Esophagus squamous epithelium (tissue), 4 donors: ENCODE data around the gene RASL11B.

Source experiments
- POLR2A ChIP-seq, 4 donors: fragments of 450-650 bp; IDR thresholded peaks; one replicate each; pipeline ENCODE4 v1.6.1; 2017; ENCODE audit warnings: antibody characterized with exemption in 4 of 4, mild to moderate bottlenecking in 4 of 4, moderate library complexity in 3 of 4
- TF ChIP-seq, protein P1 (sequence below), 6 experiments: fragments of 450-650 bp in 4 of 6; fragments of 200-600 bp in 2 of 6; sonication (generic) in 2 of 6; IDR thresholded peaks; one replicate each; pipeline ENCODE4 v1.5.1; 2016 to 2019; ENCODE audit warnings: antibody characterized with exemption in 6 of 6, mild to moderate bottlenecking in 4 of 6, moderate library complexity in 4 of 6

DNA sequence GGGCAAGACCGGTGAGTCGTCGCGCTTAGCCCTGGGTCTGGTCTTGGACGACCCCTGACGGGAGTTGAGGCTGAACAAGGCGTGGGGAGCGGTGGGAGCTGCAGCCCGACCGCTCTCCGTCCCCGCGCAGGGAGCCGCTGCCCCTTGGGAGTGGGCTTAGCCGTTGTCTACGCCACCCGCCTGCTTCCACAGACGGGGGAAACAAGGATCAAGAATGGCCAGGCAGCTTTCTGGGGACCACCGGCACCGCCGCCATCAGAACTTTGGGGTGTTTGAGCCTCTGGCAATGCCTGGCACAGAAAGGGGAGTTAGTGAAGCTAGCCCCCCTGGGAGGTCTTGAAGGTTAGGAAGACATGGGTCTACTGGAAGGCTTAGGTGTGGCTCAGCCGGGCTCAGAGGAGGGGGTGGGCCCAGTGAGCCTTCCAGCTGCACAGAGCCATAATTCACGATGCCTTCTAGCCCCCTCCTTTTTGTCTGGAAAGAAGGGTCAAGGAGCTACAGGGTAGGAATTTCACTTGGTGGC is 583 bp downstream of the RASL11B start:
- TF ChIP-seq, protein P1, sequence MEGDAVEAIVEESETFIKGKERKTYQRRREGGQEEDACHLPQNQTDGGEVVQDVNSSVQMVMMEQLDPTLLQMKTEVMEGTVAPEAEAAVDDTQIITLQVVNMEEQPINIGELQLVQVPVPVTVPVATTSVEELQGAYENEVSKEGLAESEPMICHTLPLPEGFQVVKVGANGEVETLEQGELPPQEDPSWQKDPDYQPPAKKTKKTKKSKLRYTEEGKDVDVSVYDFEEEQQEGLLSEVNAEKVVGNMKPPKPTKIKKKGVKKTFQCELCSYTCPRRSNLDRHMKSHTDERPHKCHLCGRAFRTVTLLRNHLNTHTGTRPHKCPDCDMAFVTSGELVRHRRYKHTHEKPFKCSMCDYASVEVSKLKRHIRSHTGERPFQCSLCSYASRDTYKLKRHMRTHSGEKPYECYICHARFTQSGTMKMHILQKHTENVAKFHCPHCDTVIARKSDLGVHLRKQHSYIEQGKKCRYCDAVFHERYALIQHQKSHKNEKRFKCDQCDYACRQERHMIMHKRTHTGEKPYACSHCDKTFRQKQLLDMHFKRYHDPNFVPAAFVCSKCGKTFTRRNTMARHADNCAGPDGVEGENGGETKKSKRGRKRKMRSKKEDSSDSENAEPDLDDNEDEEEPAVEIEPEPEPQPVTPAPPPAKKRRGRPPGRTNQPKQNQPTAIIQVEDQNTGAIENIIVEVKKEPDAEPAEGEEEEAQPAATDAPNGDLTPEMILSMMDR (IDR thresholded peaks at IDR 0.05): no peak
- TF ChIP-seq POLR2A (IDR thresholded peaks at IDR 0.05): no peak
